HG03520 (cell line): ENCODE results near the gene USP43.
"Not testable (repeated sequence)": the region's sequence is repeated elsewhere in the genome, so short reads cannot be mapped to it uniquely, and the experiment has no call there.

Experiments
- ATAC-seq: cut with Tn5 transposase; IDR thresholded peaks from one replicate; pipeline ENCODE4 v1.9.1; 2021; ENCODE audit warnings: mild to moderate bottlenecking, moderate library complexity; ENCODE audit not compliant: unreplicated experiment

Gene USP43

GRCh38 chr17:9661027-9661426, 15.7 kb downstream of the USP43 start:
- ATAC-seq = no peak

GRCh38 chr17:9663511-9663910, 18.2 kb downstream of the USP43 start:
- not testable (repeated sequence) for ATAC-seq

- no peak for ATAC-seq
These were observed 21.2 kb downstream of the USP43 start for GRCh38 chr17:9666461-9667050.

GRCh38 chr17:9668517-9668916, 23.2 kb downstream of the USP43 start:
- ATAC-seq = no peak

GRCh38 chr17:9669551-9670008, 24.3 kb downstream of the USP43 start:
- ATAC-seq = no peak

- ATAC-seq = no peak
These were observed 25.3 kb downstream of the USP43 start for GRCh38 chr17:9670596-9670995.

GRCh38 chr17:9671559-9671958, 26.2 kb downstream of the USP43 start:
- ATAC-seq = no peak

- ATAC-seq = no peak
These were observed 26.9 kb downstream of the USP43 start for GRCh38 chr17:9672266-9672665.

- no peak for ATAC-seq
These were observed 27.4 kb downstream of the USP43 start for GRCh38 chr17:9672691-9673090.

GRCh38 chr17:9676084-9676483, 30.8 kb downstream of the USP43 start:
- no peak for ATAC-seq

GRCh38 chr17:9676820-9677310, 31.5 kb downstream of the USP43 start:
- no peak for ATAC-seq

GRCh38 chr17:9677411-9677810, 32.1 kb downstream of the USP43 start:
- no peak for ATAC-seq

GRCh38 chr17:9677896-9678295, 32.6 kb downstream of the USP43 start:
- ATAC-seq = no peak

- no peak for ATAC-seq
These were observed 39.8 kb downstream of the USP43 start for GRCh38 chr17:9684955-9685621.

GRCh38 chr17:9693755-9694154, 48.4 kb downstream of the USP43 start:
- no peak for ATAC-seq

GRCh38 chr17:9696279-9697044, 51.1 kb downstream of the USP43 start:
- no peak for ATAC-seq

GRCh38 chr17:9700136-9700535, 54.8 kb downstream of the USP43 start:
- no peak for ATAC-seq

GRCh38 chr17:9700754-9701476, 55.6 kb downstream of the USP43 start:
- ATAC-seq = no peak

- ATAC-seq = no peak
These were observed 57.2 kb downstream of the USP43 start for GRCh38 chr17:9702482-9702881.

- no peak for ATAC-seq
These were observed 57.8 kb downstream of the USP43 start for GRCh38 chr17:9702914-9703780.
